HUES6 (cell line): Measurements from ENCODE around the gene ACOT9.
A peak's percentile ranks its signal among the peaks of the same experiment; 100 is the strongest.
"Not testable (repeated sequence)": the region's sequence is repeated elsewhere in the genome, so short reads cannot be mapped to it uniquely, and the experiment has no call there.

Experiments used
- H3K27ac ChIP-seq: 2 replicates; pipeline ENCODE4 v1.7.0; 2013; ENCODE audit warnings: low read depth, mild to moderate bottlenecking, low read length, inconsistent platforms
- H3K27me3 ChIP-seq: 2 replicates; pipeline ENCODE4 v1.6.1; 2013; ENCODE audit warnings: low read length; ENCODE audit not compliant: control insufficient read depth, insufficient read depth
- H3K36me3 ChIP-seq: 2 replicates; pipeline ENCODE4 v1.6.1; 2013; ENCODE audit warnings: low read length; ENCODE audit not compliant: control insufficient read depth, insufficient read depth
- H3K4me1 ChIP-seq: 2 replicates; pipeline ENCODE4 v1.6.1; 2013; ENCODE audit warnings: low read length; ENCODE audit not compliant: control insufficient read depth, insufficient read depth
- H3K4me3 ChIP-seq: 2 replicates; pipeline ENCODE4 v1.5.1; 2013; ENCODE audit warnings: low read depth, low read length
- H3K9ac ChIP-seq: one replicate; pipeline ENCODE4 v1.6.1; 2013; ENCODE audit warnings: mild to moderate bottlenecking, low read length
- H3K9me3 ChIP-seq: 2 replicates; pipeline ENCODE4 v1.6.1; 2013; ENCODE audit warnings: low read depth, low read length; ENCODE audit not compliant: control insufficient read depth, insufficient read depth

ACOT9 gene

DNA sequence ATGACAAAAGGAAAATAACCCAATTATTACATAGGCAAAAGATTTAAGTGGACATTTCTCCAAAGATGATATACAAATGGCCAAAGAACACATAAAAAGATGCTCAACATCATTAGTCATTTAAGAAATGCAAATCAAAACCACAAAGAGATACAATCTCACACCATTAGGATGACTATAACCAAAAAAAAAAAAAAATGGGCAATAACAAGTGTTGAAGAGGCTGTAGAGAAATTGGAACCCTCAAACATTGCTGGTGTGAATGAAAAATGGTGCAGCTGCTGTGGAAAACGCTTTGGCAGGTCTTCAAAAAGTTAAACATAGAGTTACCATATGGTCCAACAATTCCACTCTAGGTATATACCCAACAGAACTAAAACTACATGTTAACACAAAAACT lies 81.4 kb downstream of the ACOT9 start:
- H3K4me1 ChIP-seq = peaks cover 41% of the 10 kb centered on the region
- no peak overlapping the region for H3K4me3 ChIP-seq
- H3K9me3 ChIP-seq = no peaks in the 10 kb centered on the region
- H3K9ac ChIP-seq = no peak overlapping the region
- no peaks in the 10 kb centered on the region for H3K27me3 ChIP-seq
- H3K27ac ChIP-seq = peak overlapping the region; percentile 96; the same call in 1 of the 2 replicates
- H3K36me3 ChIP-seq = peaks cover 2% of the 10 kb centered on the region; the same call in 1 of the 2 replicates

DNA sequence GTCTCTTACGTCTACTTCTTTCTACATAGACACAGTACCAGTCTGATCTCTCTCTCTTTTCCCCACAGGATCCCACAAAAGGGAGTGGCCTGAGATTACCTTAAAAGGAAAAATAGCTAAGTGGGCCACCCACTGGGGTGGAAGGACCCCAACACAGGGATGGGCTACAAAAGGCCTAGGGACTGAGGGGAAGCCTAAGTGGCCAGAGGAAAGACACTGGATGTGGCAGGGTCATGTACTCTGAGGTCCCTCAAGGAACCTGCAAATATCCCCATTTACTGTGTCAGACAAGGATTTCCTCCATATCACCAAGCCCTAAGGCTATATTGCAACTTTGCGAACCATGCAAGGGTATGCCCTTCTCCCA lies 82.3 kb downstream of the ACOT9 start:
- Histone ChIP-seq H3K27ac (peak overlapping the region; percentile 96), H3K27me3 (no peaks in the 10 kb centered on the region), H3K4me3 (peak overlapping the region; percentile 16; the same call in 1 of the 2 replicates), H3K4me1 (peaks cover 33% of the 10 kb centered on the region), H3K36me3 (peaks cover 9% of the 10 kb centered on the region; the same call in 1 of the 2 replicates), H3K9ac (peak overlapping the region; percentile 94), H3K9me3 (no peaks in the 10 kb centered on the region; the same call in 1 of the 2 replicates)

DNA sequence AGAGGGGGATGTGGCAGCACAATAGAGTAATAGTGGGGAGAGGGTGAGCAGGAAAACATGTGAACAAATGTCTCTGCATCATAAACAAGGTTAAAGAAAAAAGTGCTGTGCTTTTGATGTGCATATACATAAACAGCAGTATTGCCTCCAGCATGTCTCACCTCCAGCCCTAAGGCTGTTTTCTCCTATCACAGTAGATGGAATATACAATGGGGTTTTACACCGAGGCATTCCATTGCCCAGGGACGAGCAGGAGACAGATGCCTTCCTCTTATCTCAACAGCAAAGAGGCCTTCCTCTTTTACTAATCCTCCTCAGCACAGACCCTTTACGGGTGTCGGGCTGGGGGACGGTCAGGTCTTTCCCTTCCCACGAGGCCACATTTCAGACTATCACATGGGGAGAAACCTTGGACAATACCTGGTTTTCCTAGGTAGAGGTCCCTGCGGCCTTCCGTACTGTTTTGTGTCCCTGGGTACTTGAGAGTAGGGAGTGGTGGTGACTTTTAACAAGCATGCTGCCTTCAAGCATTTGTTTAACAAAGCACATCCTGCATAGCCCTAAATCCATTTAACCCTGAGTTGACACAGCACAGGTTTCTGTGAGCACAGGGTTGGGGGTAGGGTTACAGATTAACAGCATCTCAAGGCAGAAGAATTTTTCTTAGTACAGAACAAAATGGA lies 82.9 kb downstream of the ACOT9 start:
- Histone ChIP-seq H3K4me1 (peaks cover 33% of the 10 kb centered on the region), H3K9ac (peak overlapping the region; percentile 94), H3K4me3 (peak overlapping the region; percentile 61)

DNA sequence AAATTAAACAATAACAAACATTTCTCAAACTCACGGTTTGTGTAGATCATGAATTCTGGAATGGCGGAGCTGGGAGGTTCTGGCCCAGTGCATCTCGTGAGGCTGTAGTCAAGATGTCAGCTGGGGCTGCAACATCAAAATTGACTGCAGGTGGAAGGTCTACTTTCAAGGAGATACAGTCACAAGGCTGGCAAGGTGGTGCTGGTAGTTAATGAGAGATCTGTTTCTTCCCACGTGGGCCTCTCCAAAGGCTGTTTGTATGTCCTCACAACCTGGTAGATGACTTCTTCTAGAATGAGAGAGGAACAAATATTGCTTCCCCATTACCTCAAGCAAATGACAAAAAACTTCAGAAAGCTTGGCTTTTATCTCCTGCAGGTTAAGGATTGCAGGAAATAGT lies 83.7 kb downstream of the ACOT9 start:
- H3K9ac ChIP-seq = peak overlapping the region; percentile 94
- peak overlapping the region; percentile 96 for H3K27ac ChIP-seq
- H3K36me3 ChIP-seq = peaks cover 14% of the 10 kb centered on the region; the same call in 1 of the 2 replicates
- H3K4me1 ChIP-seq = peaks cover 31% of the 10 kb centered on the region
- H3K9me3 ChIP-seq = peaks cover 3% of the 10 kb centered on the region; the same call in 1 of the 2 replicates
- H3K27me3 ChIP-seq = no peaks in the 10 kb centered on the region
- H3K4me3 ChIP-seq = peak overlapping the region; percentile 61

More for the DNA sequence above, 82.9 kb downstream of the ACOT9 start:
- not testable (repeated sequence) for H3K9me3 ChIP-seq, H3K27me3 ChIP-seq, H3K36me3 ChIP-seq
- peak overlapping the region; percentile 96 for H3K27ac ChIP-seq

DNA sequence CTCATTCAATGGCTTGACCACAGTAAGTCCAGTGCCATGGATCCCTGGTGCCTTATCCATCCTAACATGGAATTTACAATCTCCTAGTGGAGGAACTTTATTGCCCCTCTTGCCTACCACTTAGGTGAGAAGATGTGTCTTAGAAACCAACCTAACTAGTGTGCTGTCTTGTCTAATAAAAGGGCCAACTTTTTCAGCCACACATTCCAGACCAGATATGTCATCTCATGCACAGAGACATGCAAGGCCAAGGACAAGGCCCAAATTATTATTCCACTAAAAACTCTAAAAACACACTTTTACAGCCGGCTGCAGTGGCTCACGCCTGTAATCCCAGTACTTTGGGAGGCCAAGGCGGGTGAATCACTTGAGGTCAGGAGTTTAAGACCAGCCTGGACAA lies 86.4 kb downstream of the ACOT9 start:
- peaks cover 41% of the 10 kb centered on the region; the same call in 1 of the 2 replicates for H3K36me3 ChIP-seq
- peaks cover 28% of the 10 kb centered on the region for H3K4me1 ChIP-seq
- peak overlapping the region; percentile 12; the same call in 1 of the 2 replicates for H3K4me3 ChIP-seq
- H3K9me3 ChIP-seq = peaks cover 14% of the 10 kb centered on the region
- no peak overlapping the region for H3K27ac ChIP-seq
- no peak overlapping the region for H3K9ac ChIP-seq
- H3K27me3 ChIP-seq = no peaks in the 10 kb centered on the region

DNA sequence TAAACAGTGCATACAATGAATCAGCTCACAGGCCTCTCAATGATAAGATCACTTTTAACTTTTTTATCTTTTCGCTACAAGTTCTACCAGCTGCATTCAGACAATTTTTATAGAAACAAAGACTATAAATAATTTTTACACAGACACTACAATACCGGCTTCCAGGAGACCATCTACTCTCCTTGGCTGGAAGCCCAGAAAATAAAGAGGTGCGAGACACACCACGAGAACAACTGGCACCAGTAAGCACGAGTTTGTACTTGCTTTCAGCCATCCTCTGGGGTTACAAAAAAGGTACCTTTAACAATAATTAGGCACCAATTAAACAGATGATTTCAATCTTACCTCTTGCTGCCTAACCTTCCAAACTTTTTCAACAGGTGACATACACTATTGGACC lies 87.0 kb downstream of the ACOT9 start:
- peaks cover 44% of the 10 kb centered on the region; the same call in 1 of the 2 replicates for H3K36me3 ChIP-seq
- H3K27ac ChIP-seq = no peak overlapping the region

More for the DNA sequence above, 87.0 kb downstream of the ACOT9 start:
- H3K4me3 ChIP-seq = no peak overlapping the region; the same call in 1 of the 2 replicates
- no peak overlapping the region for H3K9ac ChIP-seq
- H3K4me1 ChIP-seq = peaks cover 22% of the 10 kb centered on the region
- no peaks in the 10 kb centered on the region; the same call in 1 of the 2 replicates for H3K27me3 ChIP-seq
- peaks cover 20% of the 10 kb centered on the region for H3K9me3 ChIP-seq
